ENCODE data around the gene CARMIL1. TPM values are rescaled to one million over a fixed set of nuclear protein-coding genes. Genes with fewer than 3 reads are reported as not detected.

CARMIL1 gene
- total and polyA plus RNA-seq, 4 donors: 22.9 to 41.0 (median 38.4) TPM

GRCh38 chr6:25267662-25268061 lies 11.5 kb upstream of the CARMIL1 start:
- no CpG with 5 or more reads among the region's 3 CpGs for WGBS (ENCODE audit: insufficient coverage)

DNA sequence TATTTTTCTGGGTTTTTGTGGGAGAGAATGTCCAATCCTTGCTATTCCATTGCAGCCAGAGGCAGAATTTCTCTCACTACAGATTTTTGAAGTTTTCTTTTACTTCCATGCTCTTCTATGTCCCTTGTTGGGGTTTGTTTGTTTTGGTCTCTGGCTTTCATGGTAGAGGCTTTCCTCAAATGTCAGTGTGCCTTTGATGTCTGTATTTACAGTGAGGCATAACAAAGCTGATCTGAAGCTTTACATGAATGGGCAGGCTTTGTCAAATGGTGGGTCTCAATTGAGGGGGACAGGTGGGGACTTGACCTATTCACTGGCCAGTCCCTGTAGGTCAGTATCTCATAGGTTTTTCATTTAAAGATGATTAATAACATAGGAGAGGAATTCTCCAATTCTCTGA lies 8.6 kb upstream of the CARMIL1 start:
- DNase-seq (ENCODE audit: low read depth in 4 of 6, low spot score in 6 of 6): no peak
- H3K9me3 ChIP-seq (ENCODE audit: control insufficient read depth, insufficient read depth, low read length): no peaks in the 10 kb centered on the region
- H3K27ac ChIP-seq (ENCODE audit: low read depth, low read length): no peak overlapping the region
- H3K27me3 ChIP-seq (ENCODE audit: control insufficient read depth, insufficient read depth, low read length): no peaks in the 10 kb centered on the region
- H3K4me3 ChIP-seq (ENCODE audit: low read depth, low read length): no peak overlapping the region
- H3K36me3 ChIP-seq (ENCODE audit: control insufficient read depth, insufficient read depth, low read length): no peaks in the 10 kb centered on the region
- no peaks in the 10 kb centered on the region for H3K4me1 ChIP-seq (ENCODE audit: control insufficient read depth, insufficient read depth, low read length)

More at GRCh38 chr6:25267662-25268061, 11.5 kb upstream of the CARMIL1 start:
- Histone ChIP-seq H3K27me3 (ENCODE audit: control insufficient read depth, insufficient read depth, low read length) (no peaks in the 10 kb centered on the region), H3K4me3 (ENCODE audit: low read depth, low read length) (no peak overlapping the region), H3K27ac (ENCODE audit: low read depth, low read length) (no peak overlapping the region), H3K4me1 (ENCODE audit: control insufficient read depth, insufficient read depth, low read length) (no peaks in the 10 kb centered on the region), H3K36me3 (ENCODE audit: control insufficient read depth, insufficient read depth, low read length) (no peaks in the 10 kb centered on the region), H3K9me3 (ENCODE audit: control insufficient read depth, insufficient read depth, low read length) (no peaks in the 10 kb centered on the region)
- DNase-seq (ENCODE audit: low read depth in 4 of 6, low spot score in 6 of 6): no peak

DNA sequence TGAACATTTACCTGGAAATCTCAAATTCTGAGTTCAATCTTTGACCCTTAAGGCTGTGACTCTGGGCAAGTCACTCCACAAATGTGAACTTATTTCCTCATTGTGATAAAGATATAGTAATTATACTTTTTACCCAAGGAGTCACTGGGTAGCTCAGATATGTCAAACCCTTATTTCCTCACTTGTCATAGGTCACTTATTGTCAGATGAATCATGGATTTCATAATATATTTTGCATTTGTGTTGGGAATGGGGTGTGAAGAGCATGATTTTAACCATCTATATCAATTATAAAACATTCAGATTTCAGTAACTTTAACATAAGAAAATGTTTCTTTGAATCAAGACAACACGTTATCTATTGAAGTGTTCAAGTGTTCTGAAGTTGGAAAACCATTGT lies 3.7 kb upstream of the CARMIL1 start:
- no peaks in the 10 kb centered on the region for H3K9me3 ChIP-seq (ENCODE audit: control insufficient read depth, insufficient read depth, low read length)
- H3K4me1 ChIP-seq (ENCODE audit: control insufficient read depth, insufficient read depth, low read length): peaks cover 18% of the 10 kb centered on the region
- no peaks in the 10 kb centered on the region for H3K36me3 ChIP-seq (ENCODE audit: control insufficient read depth, insufficient read depth, low read length)
- no CpG with 5 or more reads among the region's 1 CpG for WGBS (ENCODE audit: insufficient coverage)
- no peak overlapping the region for H3K27ac ChIP-seq (ENCODE audit: low read depth, low read length)
- H3K4me3 ChIP-seq (ENCODE audit: low read depth, low read length): no peak overlapping the region
- DNase-seq (ENCODE audit: low read depth in 4 of 6, low spot score in 6 of 6): no peak
- H3K27me3 ChIP-seq (ENCODE audit: control insufficient read depth, insufficient read depth, low read length): no peaks in the 10 kb centered on the region

DNA sequence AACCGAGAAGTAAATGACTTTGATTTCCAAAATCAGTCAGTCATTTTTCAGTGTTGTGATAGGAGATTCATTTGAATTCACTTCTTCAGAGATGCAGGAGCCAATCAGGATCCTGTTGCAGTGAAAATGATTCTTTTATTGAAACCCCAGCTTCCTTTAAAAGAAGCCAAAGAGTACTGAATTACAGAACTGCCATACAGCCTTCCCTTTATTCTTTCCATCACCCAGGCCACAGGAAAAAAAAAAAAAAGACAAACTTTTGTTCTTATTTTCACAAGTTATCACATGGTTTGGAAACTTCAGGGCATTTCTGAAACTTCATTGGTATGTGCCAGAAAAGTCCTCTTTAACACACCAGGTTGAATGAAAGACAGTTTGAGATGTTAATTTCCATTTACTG lies 1.8 kb upstream of the CARMIL1 start:
- no peaks in the 10 kb centered on the region for H3K27me3 ChIP-seq (ENCODE audit: control insufficient read depth, insufficient read depth, low read length)
- H3K4me3 ChIP-seq (ENCODE audit: low read depth, low read length): no peak overlapping the region
- DNase-seq (ENCODE audit: low read depth in 4 of 6, low spot score in 6 of 6): peak in 5 of 6 donors; percentile 15 to 71 (median 36)
- peaks cover 18% of the 10 kb centered on the region for H3K4me1 ChIP-seq (ENCODE audit: control insufficient read depth, insufficient read depth, low read length)
- no peaks in the 10 kb centered on the region for H3K9me3 ChIP-seq (ENCODE audit: control insufficient read depth, insufficient read depth, low read length)
- H3K36me3 ChIP-seq (ENCODE audit: control insufficient read depth, insufficient read depth, low read length): no peaks in the 10 kb centered on the region
- WGBS (ENCODE audit: insufficient coverage): no CpG with 5 or more reads among the region's 1 CpG
- peak overlapping the region; percentile 58 for H3K27ac ChIP-seq (ENCODE audit: low read depth, low read length)

- no peak overlapping the region for H3K4me3 ChIP-seq (ENCODE audit: low read depth, low read length)
- no CpG with 5 or more reads among the region's 1 CpG for WGBS (ENCODE audit: insufficient coverage)
- DNase-seq (ENCODE audit: low read depth in 4 of 6, low spot score in 6 of 6): no peak
- peak overlapping the region; percentile 58 for H3K27ac ChIP-seq (ENCODE audit: low read depth, low read length)
- H3K9me3 ChIP-seq (ENCODE audit: control insufficient read depth, insufficient read depth, low read length): no peaks in the 10 kb centered on the region
- no peaks in the 10 kb centered on the region for H3K36me3 ChIP-seq (ENCODE audit: control insufficient read depth, insufficient read depth, low read length)
- H3K27me3 ChIP-seq (ENCODE audit: control insufficient read depth, insufficient read depth, low read length): no peaks in the 10 kb centered on the region
- H3K4me1 ChIP-seq (ENCODE audit: control insufficient read depth, insufficient read depth, low read length): peaks cover 18% of the 10 kb centered on the region
Observed at GRCh38 chr6:25277857-25278256, 1.3 kb upstream of the CARMIL1 start.

- Histone ChIP-seq H3K4me1 (ENCODE audit: control insufficient read depth, insufficient read depth, low read length) (peaks cover 18% of the 10 kb centered on the region), H3K27ac (ENCODE audit: low read depth, low read length) (peak overlapping the region; percentile 58), H3K4me3 (ENCODE audit: low read depth, low read length) (peak overlapping the region; percentile 73), H3K9me3 (ENCODE audit: control insufficient read depth, insufficient read depth, low read length) (no peaks in the 10 kb centered on the region), H3K27me3 (ENCODE audit: control insufficient read depth, insufficient read depth, low read length) (no peaks in the 10 kb centered on the region), H3K36me3 (ENCODE audit: control insufficient read depth, insufficient read depth, low read length) (no peaks in the 10 kb centered on the region)
- WGBS (ENCODE audit: insufficient coverage): 3% methylated on average over 16 of the region's 16 CpGs
- DNase-seq (ENCODE audit: low read depth in 4 of 6, low spot score in 6 of 6): peak in 1 of 6 donors; percentile 22
Observed at GRCh38 chr6:25278261-25278913, 787 bp upstream of the CARMIL1 start.

- H3K4me3 ChIP-seq (ENCODE audit: low read depth, low read length): peak overlapping the region; percentile 73
- WGBS (ENCODE audit: insufficient coverage): under 1% methylated on average over 26 of the region's 31 CpGs
- peaks cover 18% of the 10 kb centered on the region for H3K4me1 ChIP-seq (ENCODE audit: control insufficient read depth, insufficient read depth, low read length)
- H3K27me3 ChIP-seq (ENCODE audit: control insufficient read depth, insufficient read depth, low read length): no peaks in the 10 kb centered on the region
- peak overlapping the region; percentile 63 for H3K27ac ChIP-seq (ENCODE audit: low read depth, low read length)
- DNase-seq (ENCODE audit: low read depth in 4 of 6, low spot score in 6 of 6): peak in 2 of 6 donors; percentile 51
- H3K9me3 ChIP-seq (ENCODE audit: control insufficient read depth, insufficient read depth, low read length): no peaks in the 10 kb centered on the region
- H3K36me3 ChIP-seq (ENCODE audit: control insufficient read depth, insufficient read depth, low read length): no peaks in the 10 kb centered on the region
Observed at GRCh38 chr6:25279748-25280343, 672 bp downstream of the CARMIL1 start.

DNA sequence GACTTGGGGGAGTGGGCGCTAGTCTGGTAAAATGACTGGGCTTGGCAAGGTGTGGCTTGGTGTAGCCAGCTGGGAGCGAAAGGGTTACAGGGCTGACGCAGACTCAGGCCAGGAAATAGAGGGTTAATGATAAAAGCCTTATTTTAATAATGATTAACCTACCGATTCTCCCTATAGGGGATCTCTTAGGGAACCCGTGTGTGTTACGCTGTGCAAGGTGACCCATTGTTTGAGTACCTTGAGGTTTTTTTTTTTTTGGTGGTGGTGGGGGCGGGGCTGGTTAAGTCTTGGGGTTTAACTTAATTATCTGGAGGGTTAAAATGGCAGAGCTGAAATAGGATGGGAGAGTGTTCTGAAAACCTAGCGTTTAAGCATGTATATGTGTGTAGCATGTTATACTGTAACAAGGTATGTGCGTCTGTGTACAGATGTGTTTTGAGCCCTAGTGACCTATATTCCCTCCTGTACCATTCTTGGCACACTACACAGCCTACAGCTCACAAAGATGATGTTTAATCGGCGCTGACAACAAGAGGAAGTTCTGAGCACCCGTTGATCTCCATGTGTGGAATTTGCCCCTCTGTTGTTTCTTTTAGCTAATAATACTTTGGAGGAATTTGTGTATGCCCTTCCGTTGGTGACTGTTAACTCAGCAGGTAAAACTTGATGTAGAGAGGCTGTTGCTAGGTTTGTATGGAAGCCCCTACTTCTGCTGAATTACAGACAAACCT lies 1.3 kb downstream of the CARMIL1 start:
- peaks cover 18% of the 10 kb centered on the region for H3K4me1 ChIP-seq (ENCODE audit: control insufficient read depth, insufficient read depth, low read length)
- no peaks in the 10 kb centered on the region for H3K9me3 ChIP-seq (ENCODE audit: control insufficient read depth, insufficient read depth, low read length)
- H3K27ac ChIP-seq (ENCODE audit: low read depth, low read length): peak overlapping the region; percentile 1
- H3K36me3 ChIP-seq (ENCODE audit: control insufficient read depth, insufficient read depth, low read length): no peaks in the 10 kb centered on the region
- no peaks in the 10 kb centered on the region for H3K27me3 ChIP-seq (ENCODE audit: control insufficient read depth, insufficient read depth, low read length)
- peak in 2 of 6 donors; percentile 41 to 61 for DNase-seq (ENCODE audit: low read depth in 4 of 6, low spot score in 6 of 6)
- H3K4me3 ChIP-seq (ENCODE audit: low read depth, low read length): peak overlapping the region; percentile 73
- WGBS (ENCODE audit: insufficient coverage): 3% methylated on average over 5 of the region's 13 CpGs

DNA sequence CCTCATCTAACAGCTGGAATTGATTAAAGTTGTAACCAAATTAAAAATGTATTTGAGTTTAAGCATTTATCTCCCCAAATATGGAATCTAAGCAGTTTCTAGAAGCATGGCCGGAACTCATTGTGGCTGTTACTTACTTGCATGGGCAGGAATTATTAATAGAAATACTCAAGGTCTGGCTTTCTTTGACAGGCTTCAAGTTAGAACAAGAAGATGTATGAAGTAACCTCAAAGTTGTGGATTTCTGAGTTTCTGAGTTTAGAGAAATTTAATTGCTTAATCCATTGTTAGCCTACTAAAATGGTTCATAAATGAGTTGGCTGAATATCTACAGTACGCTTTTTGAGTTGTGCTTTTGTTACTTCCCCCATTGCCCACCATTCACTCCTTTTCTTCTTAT lies 7.7 kb downstream of the CARMIL1 start:
- DNase-seq (ENCODE audit: low read depth in 4 of 6, low spot score in 6 of 6): no peak
- WGBS (ENCODE audit: insufficient coverage): no CpG with 5 or more reads among the region's 2 CpGs
- no peak overlapping the region for H3K4me3 ChIP-seq (ENCODE audit: low read depth, low read length)
- no peak overlapping the region for H3K27ac ChIP-seq (ENCODE audit: low read depth, low read length)
- H3K4me1 ChIP-seq (ENCODE audit: control insufficient read depth, insufficient read depth, low read length): no peaks in the 10 kb centered on the region
- no peaks in the 10 kb centered on the region for H3K27me3 ChIP-seq (ENCODE audit: control insufficient read depth, insufficient read depth, low read length)
- H3K9me3 ChIP-seq (ENCODE audit: control insufficient read depth, insufficient read depth, low read length): no peaks in the 10 kb centered on the region
- H3K36me3 ChIP-seq (ENCODE audit: control insufficient read depth, insufficient read depth, low read length): peaks cover 2% of the 10 kb centered on the region
